Keratinocyte (primary cell): Measurements from ENCODE around the gene SMTNL2. TPM values are rescaled to one million over a fixed set of nuclear protein-coding genes. Genes with fewer than 3 reads are reported as not detected.
"Not testable (repeated sequence)": the region's sequence is repeated elsewhere in the genome, so short reads cannot be mapped to it uniquely, and the experiment has no call there.

Experiments
- DNase-seq: peaks from one replicate; pipeline ENCODE4 v3.0.0-alpha.2; 2011; ENCODE audit warnings: low read depth, missing footprints, low spot score
- FAIRE-seq: peaks from 2 replicates; lab custom pipeline; 2011; peaks lifted over from hg19 to GRCh38; lab: Jason Lieb, UNC
- H2AFZ ChIP-seq: 2 replicates; pipeline ENCODE4 v1.6.0; 2012; ENCODE audit warnings: low read length, control low read depth, inconsistent platforms; ENCODE audit not compliant: control insufficient read depth
- H3K27ac ChIP-seq: 2 replicates; pipeline ENCODE4 v1.5.1; 2011; ENCODE audit warnings: low read length; ENCODE audit not compliant: control insufficient read depth, insufficient read depth
- H3K27me3 ChIP-seq: 3 replicates; pipeline ENCODE4 v1.6.0; 2011; ENCODE audit warnings: low read length; ENCODE audit not compliant: control insufficient read depth, insufficient read depth; ENCODE audit errors: extremely low read depth
- H3K36me3 ChIP-seq, 2 experiments: 2 replicates in 1 of 2; 3 replicates in 1 of 2; pipeline ENCODE4 v1.5.1; 2011; ENCODE audit warnings: low read length in 2 of 2, mild to moderate bottlenecking in 1 of 2; ENCODE audit not compliant: control insufficient read depth in 2 of 2, insufficient read depth in 2 of 2; ENCODE audit errors: extremely low read depth in 1 of 2
- H3K4me1 ChIP-seq: 3 replicates; pipeline ENCODE4 v1.5.1; 2011; ENCODE audit warnings: low read length; ENCODE audit not compliant: control insufficient read depth, insufficient read depth; ENCODE audit errors: extremely low read depth
- H3K4me2 ChIP-seq: 3 replicates; pipeline ENCODE4 v1.6.0; 2011; ENCODE audit warnings: low read depth, low read length; ENCODE audit not compliant: control insufficient read depth, insufficient read depth; ENCODE audit errors: extremely low read depth
- H3K4me3 ChIP-seq, 3 experiments: fragments of 200-600 bp in 1 of 3; sonication (generic) in 1 of 3; 2 replicates in 2 of 3; 3 replicates in 1 of 3; pipeline ENCODE4 v1.5.1; 2011 to 2016; ENCODE audit warnings: low read length in 3 of 3, mild to moderate bottlenecking in 3 of 3, control low read depth in 2 of 3, inconsistent platforms in 1 of 3, low read depth in 1 of 3, mixed read lengths in 1 of 3, mixed run types in 1 of 3, moderate library complexity in 1 of 3; ENCODE audit not compliant: control insufficient read depth in 2 of 3, insufficient read depth in 2 of 3; ENCODE audit errors: extremely low read depth in 1 of 3
- H3K79me2 ChIP-seq: 2 replicates; pipeline ENCODE4 v1.6.0; 2012; ENCODE audit warnings: low read length; ENCODE audit not compliant: control insufficient read depth, insufficient read depth
- H3K9ac ChIP-seq: 3 replicates; pipeline ENCODE4 v1.6.0; 2011; ENCODE audit warnings: low read length; ENCODE audit not compliant: control insufficient read depth, insufficient read depth; ENCODE audit errors: extremely low read depth
- H3K9me1 ChIP-seq: 3 replicates; pipeline ENCODE4 v1.6.0; 2011; ENCODE audit warnings: low read length; ENCODE audit not compliant: control insufficient read depth, insufficient read depth; ENCODE audit errors: extremely low read depth
- H3K9me3 ChIP-seq: 2 replicates; pipeline ENCODE4 v1.5.1; 2012; ENCODE audit warnings: low read depth, low read length; ENCODE audit not compliant: control insufficient read depth
- H4K20me1 ChIP-seq: 3 replicates; pipeline ENCODE4 v1.6.0; 2011; ENCODE audit warnings: low read length; ENCODE audit not compliant: control insufficient read depth, insufficient read depth; ENCODE audit errors: extremely low read depth
- CTCF ChIP-seq, 3 experiments: IDR thresholded peaks in 1 of 3; conservative IDR thresholded peaks in 1 of 3; optimal IDR thresholded peaks in 1 of 3; 2 replicates in 2 of 3; 3 replicates in 1 of 3; pipeline versions ENCODE3 to v1.5.1; 2011; ENCODE audit warnings: low read length in 3 of 3, mild to moderate bottlenecking in 3 of 3, moderate library complexity in 2 of 3, control low read depth in 1 of 3, inconsistent platforms in 1 of 3; ENCODE audit not compliant: insufficient read depth in 2 of 3; ENCODE audit errors: extremely low read depth in 1 of 3
- EZH2 ChIP-seq: IDR thresholded peaks from one replicate; pipeline ENCODE4 v1.6.1; 2012; ENCODE audit warnings: inconsistent platforms, mild to moderate bottlenecking, low read length, moderate library complexity
- dilution Hi-C: fragments of 300-500 bp; cut with MboI; formaldehyde crosslinking; loops from one replicate; pipeline ENCODE4 v1.7.0; 2020; ENCODE audit warnings: low sequenced_read_pairs; ENCODE audit not compliant: extremely low pct_ligation_motif_present
- polyA plus RNA-seq, 5 experiments: library from polyadenylated mRNA; depleted of rRNA in 3 of 5; stranded (reverse) in 3 of 5; stranded (forward) in 1 of 5; unstranded in 1 of 5; fragments of >200 nt; gene quantifications; 1 replicate in 1 of 5; 2 replicates in 3 of 5; 3 replicates in 1 of 5; pipeline versions ENCODE4 v1.2.1 to v1.2.3, GENCODE V29; 2011 to 2012; ENCODE audit warnings: missing spikeins in 2 of 5, low read depth in 1 of 5, low replicate concordance in 1 of 5

Gene SMTNL2
- polyA plus RNA-seq, 1 donor (not counting 4 experiments of a cell fraction or from before 2014, with no cell fraction given) = not detected

GRCh38 chr17:4636474-4637100 is 52.3 kb downstream of the SMTNL2 start:
- Histone ChIP-seq H3K4me1 (no peaks in the 10 kb centered on the region), H3K27me3 (peaks cover 41% of the 10 kb centered on the region), H3K36me3 (no peaks in the 10 kb centered on the region), H3K9ac (no peak overlapping the region), H3K4me2 (no peak overlapping the region), H3K27ac (no peak overlapping the region), H2AFZ (no peak overlapping the region), H3K79me2 (no peaks in the 10 kb centered on the region), H3K9me3 (no peaks in the 10 kb centered on the region), H3K4me3 (no peak overlapping the region), H3K9me1 (no peaks in the 10 kb centered on the region), H4K20me1 (no peaks in the 10 kb centered on the region)
- TF ChIP-seq CTCF (optimal IDR thresholded peaks at IDR 0.05 in 1 of 3, IDR thresholded peaks at IDR 0.05 in 1 of 3, conservative IDR thresholded peaks at IDR 0.05 in 1 of 3; ENCODE audit: extremely low read depth in 1 of 3, insufficient read depth in 2 of 3, low read length in 3 of 3) (no peak), EZH2 (no peak)
- dilution Hi-C loops = no loop called here
- no peak for DNase-seq
- no peak for FAIRE-seq

GRCh38 chr17:4638766-4639165 is 54.4 kb downstream of the SMTNL2 start:
- H3K4me1 ChIP-seq, H3K9me3 ChIP-seq, H4K20me1 ChIP-seq, H2AFZ ChIP-seq, H3K4me2 ChIP-seq, H3K36me3 ChIP-seq, H3K9ac ChIP-seq, H3K4me3 ChIP-seq, DNase-seq, H3K9me1 ChIP-seq, H3K27ac ChIP-seq, dilution Hi-C loops, FAIRE-seq, H3K79me2 ChIP-seq: not testable (repeated sequence)
- peaks cover 63% of the 10 kb centered on the region for H3K27me3 ChIP-seq
